K562 (cell line): ENCODE data around the gene NOLC1. TPM values are rescaled to one million over a fixed set of nuclear protein-coding genes. Genes with fewer than 3 reads are reported as not detected.

Experiments used
- ETV5 ChIP-seq: sonication (generic); formaldehyde crosslinking; IDR thresholded peaks from 2 replicates; pipeline ENCODE4 v1.4.0; 2020; ENCODE audit warnings: low read depth, mild to moderate bottlenecking, missing genetic modification reagents
- GATA2 ChIP-seq: sonication (generic); formaldehyde crosslinking; IDR thresholded peaks from 2 replicates; pipeline ENCODE4 v1.4.0; 2020; ENCODE audit warnings: mild to moderate bottlenecking, missing genetic modification reagents
- IRF2 ChIP-seq: sonication (generic); formaldehyde crosslinking; IDR thresholded peaks from 2 replicates; pipeline ENCODE4 v1.8.1; 2022; ENCODE audit warnings: mild to moderate bottlenecking, missing genetic modification reagents
- MGA ChIP-seq: fragments of 450-650 bp; IDR thresholded peaks from 2 replicates; pipeline ENCODE4 v1.6.1; 2016; ENCODE audit warnings: mild to moderate bottlenecking, moderate library complexity
- NCOR1 ChIP-seq: fragments of 450-650 bp; IDR thresholded peaks from 2 replicates; pipeline ENCODE4 v1.6.1; 2016; ENCODE audit warnings: mild to moderate bottlenecking, moderate library complexity
- NR2F6 ChIP-seq: fragments of 450-650 bp; formaldehyde crosslinking; IDR thresholded peaks from 2 replicates; pipeline ENCODE4 v1.4.0; 2020; ENCODE audit warnings: mild to moderate bottlenecking
- POLR2A ChIP-seq: fragments of 450-650 bp; conservative IDR thresholded peaks from 2 replicates; pipeline ENCODE4 v1.6.1; 2016
- PRDM10 ChIP-seq: fragments of 450-650 bp; IDR thresholded peaks from 2 replicates; pipeline ENCODE4 v1.6.1; 2018; ENCODE audit not compliant: partially characterized antibody
- SMARCC2 ChIP-seq: fragments of 450-650 bp; IDR thresholded peaks from 2 replicates; pipeline ENCODE4 v1.6.1; 2017; ENCODE audit warnings: antibody characterized with exemption, moderate library complexity, mild to moderate bottlenecking, low read depth
- SRSF9 ChIP-seq: fragments of 200-400 bp; formaldehyde crosslinking; IDR thresholded peaks from 2 replicates; pipeline ENCODE4 v1.6.1; 2017; ENCODE audit warnings: low read depth, low read length, borderline replicate concordance
- TCFL5 ChIP-seq: fragments of 250-450 bp; sonication (Bioruptor Pico); conservative IDR thresholded peaks from 2 replicates; pipeline ENCODE4 v1.6.1; 2021; ENCODE audit warnings: mild to moderate bottlenecking, moderate library complexity, matching md5 sums
- ZNF140 ChIP-seq: fragments of 250-450 bp; sonication (Bioruptor Pico); IDR thresholded peaks from 2 replicates; pipeline ENCODE4 v1.8.0; 2021; ENCODE audit warnings: moderate library complexity, mild to moderate bottlenecking, inconsistent platforms
- ZNF224 ChIP-seq: sonication (generic); formaldehyde crosslinking; IDR thresholded peaks from 2 replicates; pipeline ENCODE4 v1.8.0; 2022; ENCODE audit warnings: mild to moderate bottlenecking, missing genetic modification reagents
- ZNF766 ChIP-seq: fragments of 200-800 bp; sonication (Bioruptor generic); conservative IDR thresholded peaks from 2 replicates; pipeline ENCODE4 v1.6.1; 2016; ENCODE audit warnings: missing genetic modification characterization, missing compliant biosample characterization
- polyA plus RNA-seq, 8 experiments: library from polyadenylated mRNA; depleted of rRNA in 4 of 8; stranded (reverse) in 5 of 8; unstranded in 3 of 8; fragments of >200 nt; fragmentation: Nextera tagmentation in 2 of 8; fragmentation: Illumina TruSeq in 1 of 8; extraction: Ambion mirVana in 2 of 8; extraction: Trizol in 1 of 8; gene quantifications; 2 replicates each; pipeline versions ENCODE4 v1.2.1 to v1.2.3, GENCODE V29; 2011 to 2014; ENCODE audit warnings: inconsistent platforms in 1 of 8, missing spikeins in 1 of 8
- total RNA-seq, 7 experiments: library from RNA; depleted of rRNA in 6 of 7; stranded (reverse); fragments of >200 nt in 6 of 7; fragmentation: Illumina TruSeq in 2 of 7; extraction: Trizol in 2 of 7; gene quantifications; 2 replicates each; pipeline versions ENCODE4 v1.2.1 to v1.2.3, GENCODE V29; 2011 to 2021; ENCODE audit warnings: low replicate concordance in 1 of 7

The NOLC1 gene
- total and polyA plus RNA-seq, 9 of the 15 experiments (the other 6 are each of a cell fraction or from before 2014, with no cell fraction given): 102 to 310 (median 165) TPM

GRCh38 chr10:102132563-102133372, 19.4 kb upstream of the NOLC1 start, which contains the start of gene PPRC1 (continued):
- TF ChIP-seq MGA (no peak; the same call in 1 of the 2 replicates), TCFL5 (CRISPR knock-in tag) (no peak), NR2F6 (CRISPR knock-in tag) (no peak), SMARCC2 (no peak), ZNF766 (CRISPR knock-in tag) (peak; percentile 93), GATA2 (no peak), NCOR1 (no peak), PRDM10 (peak; percentile 60), IRF2 (CRISPR knock-in tag) (no peak), ZNF224 (CRISPR knock-in tag) (no peak), POLR2A (peak; percentile 89), SRSF9 (no peak), ZNF140 (CRISPR knock-in tag) (no peak), ETV5 (CRISPR knock-in tag) (no peak; the same call in 1 of the 2 replicates)
